Femur (tissue), 1 donor: Measurements from ENCODE around the gene RFTN1.

Source experiments
- DNase-seq: peaks from one replicate; pipeline ENCODE4 v3.0.0-alpha.2; 2017

Gene RFTN1

GRCh38 chr3:16297997-16298885 is 215.3 kb downstream of the RFTN1 start:
- DNase-seq = no peak

- no peak for DNase-seq
Measured at GRCh38 chr3:16295298-16295890, 218.1 kb downstream of the RFTN1 start.

- no peak for DNase-seq
Measured at GRCh38 chr3:16294844-16295243, 218.7 kb downstream of the RFTN1 start.

GRCh38 chr3:16290827-16291196 is 222.7 kb downstream of the RFTN1 start:
- no peak for DNase-seq

- peak; percentile 44 for DNase-seq
Measured at GRCh38 chr3:16290007-16290826, 223.3 kb downstream of the RFTN1 start.

- DNase-seq = no peak
Measured at GRCh38 chr3:16289144-16289889, 224.2 kb downstream of the RFTN1 start.

- no peak for DNase-seq
Measured at GRCh38 chr3:16288664-16289063, 224.8 kb downstream of the RFTN1 start.

GRCh38 chr3:16286751-16287543 is 226.6 kb downstream of the RFTN1 start:
- DNase-seq = no peak

- no peak for DNase-seq
Measured at GRCh38 chr3:16286161-16286560, 227.3 kb downstream of the RFTN1 start.

- no peak for DNase-seq
Measured at GRCh38 chr3:16284633-16285032, 228.9 kb downstream of the RFTN1 start.

GRCh38 chr3:16280671-16281070 is 232.8 kb downstream of the RFTN1 start:
- DNase-seq = no peak

GRCh38 chr3:16279010-16279801 is 234.3 kb downstream of the RFTN1 start:
- DNase-seq = no peak

- no peak for DNase-seq
Measured at GRCh38 chr3:16277471-16277870, 236.0 kb downstream of the RFTN1 start.

- DNase-seq = no peak
Measured at GRCh38 chr3:16273867-16274266, 239.6 kb downstream of the RFTN1 start.

GRCh38 chr3:16272588-16272987 is 240.9 kb downstream of the RFTN1 start:
- DNase-seq = no peak

GRCh38 chr3:16270855-16271254 is 242.6 kb downstream of the RFTN1 start:
- no peak for DNase-seq

GRCh38 chr3:16266714-16267113 is 246.8 kb downstream of the RFTN1 start:
- no peak for DNase-seq
